Measurements from ENCODE around the gene CCDC180. TPM values are rescaled to one million over a fixed set of nuclear protein-coding genes. Genes with fewer than 3 reads are reported as not detected.

Gene CCDC180
- total RNA-seq, 1 donor: 4.2 TPM

DNA sequence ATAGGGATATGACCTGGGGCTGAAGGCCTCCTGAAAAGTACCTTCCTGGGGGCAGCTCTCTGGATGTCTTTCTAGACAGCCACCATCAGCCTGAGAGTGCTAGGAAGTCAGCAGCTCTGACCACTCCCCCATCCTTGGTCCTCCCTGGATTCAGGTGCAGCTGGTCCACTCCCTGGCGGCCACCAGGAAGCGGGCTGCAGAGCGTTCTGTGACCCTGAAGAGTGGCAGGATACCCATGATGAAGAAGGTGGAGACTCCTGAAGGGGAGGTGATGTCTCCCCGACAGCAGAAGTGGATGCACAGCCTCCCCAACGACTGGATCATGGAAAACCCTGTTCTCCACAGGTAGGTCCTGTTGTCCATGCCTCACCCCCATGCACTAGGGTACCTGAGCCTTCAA is 1.8 kb downstream of the CCDC180 start:
- TF ChIP-seq, protein P1, sequence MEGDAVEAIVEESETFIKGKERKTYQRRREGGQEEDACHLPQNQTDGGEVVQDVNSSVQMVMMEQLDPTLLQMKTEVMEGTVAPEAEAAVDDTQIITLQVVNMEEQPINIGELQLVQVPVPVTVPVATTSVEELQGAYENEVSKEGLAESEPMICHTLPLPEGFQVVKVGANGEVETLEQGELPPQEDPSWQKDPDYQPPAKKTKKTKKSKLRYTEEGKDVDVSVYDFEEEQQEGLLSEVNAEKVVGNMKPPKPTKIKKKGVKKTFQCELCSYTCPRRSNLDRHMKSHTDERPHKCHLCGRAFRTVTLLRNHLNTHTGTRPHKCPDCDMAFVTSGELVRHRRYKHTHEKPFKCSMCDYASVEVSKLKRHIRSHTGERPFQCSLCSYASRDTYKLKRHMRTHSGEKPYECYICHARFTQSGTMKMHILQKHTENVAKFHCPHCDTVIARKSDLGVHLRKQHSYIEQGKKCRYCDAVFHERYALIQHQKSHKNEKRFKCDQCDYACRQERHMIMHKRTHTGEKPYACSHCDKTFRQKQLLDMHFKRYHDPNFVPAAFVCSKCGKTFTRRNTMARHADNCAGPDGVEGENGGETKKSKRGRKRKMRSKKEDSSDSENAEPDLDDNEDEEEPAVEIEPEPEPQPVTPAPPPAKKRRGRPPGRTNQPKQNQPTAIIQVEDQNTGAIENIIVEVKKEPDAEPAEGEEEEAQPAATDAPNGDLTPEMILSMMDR (IDR thresholded peaks at IDR 0.05; ENCODE audit: insufficient read depth, low read length): no peak

DNA sequence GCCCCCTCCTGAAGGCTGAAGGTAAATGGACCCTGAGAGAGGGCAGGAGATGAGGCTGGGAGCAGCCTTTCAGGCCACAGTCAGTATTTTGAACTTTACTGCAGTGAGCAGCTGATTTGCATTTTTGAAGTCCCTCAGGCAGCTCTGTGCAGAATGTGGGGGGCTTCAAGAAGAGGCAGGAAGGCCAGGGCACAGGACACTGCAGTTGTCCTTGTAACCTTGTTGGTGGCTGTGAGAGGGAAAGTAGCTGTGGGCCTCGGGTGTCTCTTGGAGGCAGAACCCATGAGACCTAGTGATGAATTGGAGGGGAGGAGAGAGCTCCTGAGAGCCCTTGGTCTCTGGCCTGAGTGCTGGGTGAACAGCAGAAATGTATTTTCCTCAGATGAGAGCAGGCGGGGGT is 2.6 kb downstream of the CCDC180 start:
- DNase-seq (ENCODE audit: low read depth): no peak
- H3K4me3 ChIP-seq (ENCODE audit: low read depth, low read length): no peak overlapping the region
- TF ChIP-seq, protein P1 (IDR thresholded peaks at IDR 0.05; ENCODE audit: insufficient read depth, low read length): no peak

More for the DNA sequence above, 1.8 kb downstream of the CCDC180 start:
- H3K4me3 ChIP-seq (ENCODE audit: low read depth, low read length): no peak overlapping the region
- no peak for DNase-seq (ENCODE audit: low read depth)

DNA sequence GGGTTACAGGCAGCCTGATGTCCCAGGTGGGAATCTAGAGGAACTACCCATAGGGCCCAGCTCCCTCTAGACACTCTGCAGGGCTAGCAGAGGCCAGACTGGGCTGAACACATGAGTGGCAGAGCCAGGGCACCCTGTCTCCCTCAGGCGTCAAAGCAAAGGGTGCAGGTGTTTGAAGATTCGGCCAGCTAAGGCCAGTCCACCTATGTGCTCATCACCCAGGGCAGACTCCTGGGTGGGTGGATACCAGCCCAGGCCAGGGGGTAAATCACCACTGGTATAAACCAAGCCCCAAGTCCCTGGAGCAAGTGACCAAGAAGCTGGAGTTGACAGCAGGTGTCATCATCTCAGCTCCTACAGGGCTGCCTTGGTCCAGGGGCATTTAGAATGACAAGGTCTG is 3.4 kb downstream of the CCDC180 start:
- DNase-seq (ENCODE audit: low read depth): no peak
- H3K4me3 ChIP-seq (ENCODE audit: low read depth, low read length): no peak overlapping the region
- TF ChIP-seq, protein P1 (IDR thresholded peaks at IDR 0.05; ENCODE audit: insufficient read depth, low read length): no peak

- H3K4me3 ChIP-seq (ENCODE audit: low read depth, low read length): no peak overlapping the region
- TF ChIP-seq, protein P1 (IDR thresholded peaks at IDR 0.05; ENCODE audit: insufficient read depth, low read length): no peak
- no peak for DNase-seq (ENCODE audit: low read depth)
Observed at GRCh38 chr9:97311798-97312500, 4.5 kb downstream of the CCDC180 start.

DNA sequence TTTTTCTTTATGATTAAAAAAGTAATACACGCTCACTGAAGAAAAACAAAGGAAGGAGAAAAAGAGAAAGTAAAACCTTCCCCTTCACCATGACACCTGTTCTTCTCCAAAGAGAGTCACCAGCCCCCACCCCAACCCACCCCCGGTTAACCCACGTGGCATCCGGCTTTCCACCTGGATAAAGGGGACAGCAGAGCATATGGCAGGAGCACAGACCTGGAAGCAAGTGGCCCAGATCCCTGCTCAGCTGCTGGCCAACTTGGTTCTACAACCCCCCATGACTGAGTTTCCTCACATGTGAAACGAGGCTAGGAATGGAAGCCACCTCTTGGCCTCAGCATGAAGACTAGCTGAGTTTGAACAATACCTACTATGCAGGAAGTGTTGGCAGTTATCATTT is 5.1 kb downstream of the CCDC180 start:
- H3K4me3 ChIP-seq (ENCODE audit: low read depth, low read length): no peak overlapping the region
- TF ChIP-seq, protein P1 (IDR thresholded peaks at IDR 0.05; ENCODE audit: insufficient read depth, low read length): no peak
- no peak for DNase-seq (ENCODE audit: low read depth)

DNA sequence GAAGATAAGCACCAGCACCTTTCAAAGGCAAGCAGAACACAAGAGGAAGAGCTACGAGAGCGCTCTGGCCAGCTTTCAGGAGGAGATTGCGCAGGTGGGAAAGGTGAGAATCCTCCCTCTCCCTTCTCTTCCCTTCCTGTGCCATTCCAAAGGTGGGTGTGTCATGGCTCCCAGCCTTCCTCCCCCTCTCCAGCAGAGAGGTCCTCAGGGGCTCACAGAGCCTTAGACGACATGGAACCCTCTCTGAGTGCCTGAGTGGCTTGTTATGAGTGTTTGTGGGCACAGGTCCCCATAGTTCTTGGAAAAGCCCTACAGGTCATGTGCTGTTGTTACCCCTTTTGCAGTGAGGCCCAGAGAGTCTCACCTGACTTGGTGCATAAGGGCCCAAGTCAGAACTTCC is 5.8 kb downstream of the CCDC180 start:
- no peak overlapping the region for H3K4me3 ChIP-seq (ENCODE audit: low read depth, low read length)
- TF ChIP-seq, protein P1 (IDR thresholded peaks at IDR 0.05; ENCODE audit: insufficient read depth, low read length): no peak

DNA sequence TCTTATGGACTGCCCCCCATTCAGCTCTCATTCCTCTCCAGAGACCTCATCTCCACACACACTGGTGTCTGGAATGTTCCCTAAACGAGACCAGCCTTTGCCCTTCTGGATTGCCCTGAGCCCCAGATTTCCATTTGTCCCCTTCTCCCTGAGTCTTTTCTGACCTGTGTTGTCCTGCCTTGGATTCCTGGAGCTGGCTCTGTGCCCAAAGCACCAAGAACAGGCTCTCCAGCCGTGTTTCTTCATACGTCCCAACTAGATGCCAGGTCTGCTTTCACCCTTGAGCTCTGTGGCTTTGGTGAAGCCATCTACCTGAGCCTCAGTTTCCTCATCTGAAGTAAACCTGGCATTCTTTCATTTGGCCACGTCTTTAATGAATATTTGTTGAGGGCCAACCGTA is 6.3 kb downstream of the CCDC180 start:
- TF ChIP-seq, protein P1 (IDR thresholded peaks at IDR 0.05; ENCODE audit: insufficient read depth, low read length): no peak
- H3K4me3 ChIP-seq (ENCODE audit: low read depth, low read length): no peak overlapping the region
- DNase-seq (ENCODE audit: low read depth): no peak

More for the DNA sequence above, 5.8 kb downstream of the CCDC180 start:
- DNase-seq (ENCODE audit: low read depth): no peak

Data from fibroblast of the aortic adventitia (primary cell).